ENCODE results near the gene HKDC1.
"Not testable (repeated sequence)": the region's sequence is repeated elsewhere in the genome, so short reads cannot be mapped to it uniquely, and the experiment has no call there.

The HKDC1 gene

GRCh38 chr10:69220041-69220451, at the start of gene HKDC1:
Gene HKDC1, plus strand, starts transcription at chr10:69220332. Its CDS starts 104 bp downstream, at chr10:69220436.
- DNase-seq: no peak

GRCh38 chr10:69172241-69172982, 47.7 kb upstream of the HKDC1 start:
- DNase-seq: peak; percentile 4

GRCh38 chr10:69175326-69175725, 44.8 kb upstream of the HKDC1 start:
- not testable (repeated sequence) for DNase-seq

GRCh38 chr10:69176823-69177222, 43.3 kb upstream of the HKDC1 start:
- no peak for DNase-seq

- DNase-seq: no peak
Measured at GRCh38 chr10:69179089-69179742, 40.9 kb upstream of the HKDC1 start.

- DNase-seq: peak; percentile 97
Measured at GRCh38 chr10:69179743-69180524, 40.2 kb upstream of the HKDC1 start, which contains the start of gene SUPV3L1. Gene SUPV3L1, plus strand, starts transcription at chr10:69180234. Its CDS starts 58 bp downstream, at chr10:69180292.

GRCh38 chr10:69180525-69181204, 39.5 kb upstream of the HKDC1 start:
- DNase-seq: peak; percentile 23

GRCh38 chr10:69181433-69181832, 38.7 kb upstream of the HKDC1 start:
- no peak for DNase-seq

- no peak for DNase-seq
Measured at GRCh38 chr10:69182005-69182404, 38.1 kb upstream of the HKDC1 start.

- no peak for DNase-seq
Measured at GRCh38 chr10:69186524-69186923, 33.6 kb upstream of the HKDC1 start.

GRCh38 chr10:69201045-69201444, 19.1 kb upstream of the HKDC1 start:
- no peak for DNase-seq

- peak; percentile 26 for DNase-seq
Measured at GRCh38 chr10:69202332-69202731, 17.8 kb upstream of the HKDC1 start.

GRCh38 chr10:69208761-69209160, 11.4 kb upstream of the HKDC1 start:
- DNase-seq: no peak

GRCh38 chr10:69209787-69210484, 10.2 kb upstream of the HKDC1 start:
- DNase-seq: no peak

- no peak for DNase-seq
Measured at GRCh38 chr10:69211104-69211503, 9.0 kb upstream of the HKDC1 start.

- no peak for DNase-seq
Measured at GRCh38 chr10:69211524-69211923, 8.6 kb upstream of the HKDC1 start.

- DNase-seq: no peak
Measured at GRCh38 chr10:69213591-69214311, 6.4 kb upstream of the HKDC1 start.

- DNase-seq: no peak
Measured at GRCh38 chr10:69214666-69215131, 5.4 kb upstream of the HKDC1 start.

GRCh38 chr10:69215405-69216171, 4.5 kb upstream of the HKDC1 start:
- DNase-seq: no peak

- DNase-seq: no peak
Measured at GRCh38 chr10:69216577-69217118, 3.5 kb upstream of the HKDC1 start.

Data from fibroblast of skin of right biceps (primary cell).